NCI-H1694 treated with DMSO at 0.1 percent for 48 hours (cell line): ENCODE measurements around the gene PURB.
"Not testable (repeated sequence)": the region's sequence is repeated elsewhere in the genome, so short reads cannot be mapped to it uniquely, and the experiment has no call there.

ENCODE experiments used
- DNase-seq: peaks from one replicate; lab custom pipeline; 2025; lab: John Stamatoyannopoulos, UW

Gene PURB

DNA sequence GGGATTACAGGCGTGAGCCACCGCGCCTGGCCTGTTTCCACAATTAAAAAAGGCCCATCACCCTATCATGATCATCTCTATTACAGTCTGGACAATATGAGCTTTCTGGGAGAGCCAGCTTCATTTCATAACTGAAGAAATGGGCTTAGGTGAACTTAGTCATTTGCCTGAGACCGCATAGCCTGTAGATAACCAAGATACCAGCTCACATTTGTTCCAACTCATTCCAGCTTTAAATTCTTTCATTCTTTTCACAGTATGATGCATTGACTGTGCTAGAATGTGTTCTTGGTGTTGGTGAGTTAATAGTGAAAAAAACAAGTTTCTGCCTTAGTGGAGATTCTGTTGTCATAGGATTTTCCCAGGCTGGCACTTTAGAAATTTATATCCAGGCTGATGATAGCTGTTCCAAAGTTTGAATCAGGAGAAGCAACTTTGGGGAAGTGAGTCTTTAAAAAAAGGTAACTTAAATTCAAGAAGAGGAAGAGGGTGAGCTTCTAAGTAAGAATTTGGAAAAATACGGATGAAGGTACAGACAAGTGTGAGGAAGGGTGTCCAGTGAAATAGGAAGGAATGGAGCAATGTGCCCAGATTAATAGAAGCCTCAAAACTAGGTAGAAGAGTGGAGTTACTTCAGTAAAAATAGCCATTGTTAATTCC, 35.3 kb downstream of the PURB start:
- DNase-seq, result no peak

DNA sequence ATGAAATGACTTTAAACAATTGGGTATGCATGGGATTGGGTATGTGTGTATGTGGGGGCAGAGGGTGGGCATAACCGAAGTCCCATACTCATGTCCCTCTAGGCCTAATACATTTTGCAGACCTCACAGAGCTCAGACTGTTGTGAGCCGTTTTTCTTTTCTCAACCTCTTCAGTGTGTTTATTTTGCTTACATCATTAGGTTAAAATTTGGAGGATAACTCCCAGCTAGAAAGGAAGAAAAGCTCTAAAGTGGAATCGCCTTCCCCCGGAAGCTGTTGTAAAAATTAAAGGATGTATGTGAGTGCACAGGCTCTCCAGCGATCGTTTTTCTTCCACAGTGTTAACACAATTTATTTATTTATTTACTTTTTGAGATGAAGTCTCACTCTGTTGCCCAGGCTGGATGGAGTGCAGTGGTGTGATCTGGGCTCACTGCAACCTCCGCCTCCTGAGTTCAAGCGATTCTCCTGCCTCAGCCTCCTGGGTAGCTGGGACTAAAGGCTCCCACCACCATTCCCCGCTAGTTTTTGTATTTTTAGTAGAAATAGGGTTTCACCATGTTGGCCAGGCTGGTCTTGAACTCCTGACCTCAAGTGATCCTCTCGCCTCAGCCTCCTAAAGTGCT, 36.0 kb downstream of the PURB start:
- DNase-seq, result no peak

DNA sequence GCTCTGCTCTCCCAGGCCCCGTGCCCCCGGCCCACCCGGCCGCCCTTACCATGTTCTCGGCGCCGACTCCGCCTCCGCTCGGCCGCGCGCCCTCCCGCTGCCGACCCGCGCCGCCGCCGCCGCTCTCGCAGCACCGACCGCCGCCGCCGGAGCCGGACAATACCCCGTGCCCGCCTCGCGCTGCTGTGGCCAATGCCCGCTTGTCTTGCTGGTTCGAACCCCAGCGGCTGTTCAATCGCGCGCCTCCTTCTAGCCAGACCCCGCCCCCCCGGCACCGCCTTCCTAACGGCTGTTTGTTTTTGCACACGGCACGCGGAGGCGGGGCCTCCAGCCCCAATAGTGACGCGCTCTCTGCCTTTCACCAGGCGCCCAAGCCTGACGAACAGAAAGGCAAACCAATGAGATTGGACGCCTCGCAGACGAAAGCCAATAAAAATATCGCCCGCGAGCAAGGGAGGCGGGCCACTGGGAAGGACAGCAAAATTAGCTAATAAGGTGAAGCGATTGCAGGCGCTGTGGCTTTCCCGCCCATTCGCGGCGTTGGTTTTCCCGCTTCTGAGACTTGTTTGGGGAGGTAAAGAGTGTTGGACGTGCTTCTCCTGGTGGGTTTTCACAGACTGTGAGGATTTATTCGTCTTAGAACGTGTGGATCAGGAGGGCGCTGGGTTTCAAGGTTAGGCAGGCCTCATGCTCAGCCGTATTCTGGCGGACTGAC, 37.3 kb downstream of the PURB start, which contains the start of gene H2AZ2:
H2AZ2 (minus strand) TSS at position 168 of the 715 bp plus-strand sequence; CDS start at position 52, 116 bp downstream.
- DNase-seq, result peak; percentile 99

DNA sequence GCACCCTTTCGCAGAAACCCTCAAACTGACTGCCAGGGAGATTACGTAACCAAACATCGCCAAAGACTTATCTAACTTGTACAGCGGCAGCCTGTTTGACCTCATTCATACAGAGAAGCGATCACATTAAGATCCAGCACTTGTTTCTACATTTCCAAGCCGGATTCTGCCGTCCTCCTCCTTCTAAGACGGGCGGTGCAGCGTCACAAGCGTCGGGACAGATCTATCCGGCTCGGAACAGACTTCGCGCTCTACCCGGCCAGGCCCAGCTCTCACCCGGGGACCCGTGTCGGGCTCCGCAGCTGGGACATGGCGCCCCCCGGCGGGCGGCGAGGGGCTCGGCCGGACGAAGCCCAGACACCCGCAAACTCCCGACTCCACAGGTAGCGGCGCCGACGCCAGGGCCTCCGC, 37.8 kb downstream of the PURB start:
- peak; percentile 88 for DNase-seq

DNA sequence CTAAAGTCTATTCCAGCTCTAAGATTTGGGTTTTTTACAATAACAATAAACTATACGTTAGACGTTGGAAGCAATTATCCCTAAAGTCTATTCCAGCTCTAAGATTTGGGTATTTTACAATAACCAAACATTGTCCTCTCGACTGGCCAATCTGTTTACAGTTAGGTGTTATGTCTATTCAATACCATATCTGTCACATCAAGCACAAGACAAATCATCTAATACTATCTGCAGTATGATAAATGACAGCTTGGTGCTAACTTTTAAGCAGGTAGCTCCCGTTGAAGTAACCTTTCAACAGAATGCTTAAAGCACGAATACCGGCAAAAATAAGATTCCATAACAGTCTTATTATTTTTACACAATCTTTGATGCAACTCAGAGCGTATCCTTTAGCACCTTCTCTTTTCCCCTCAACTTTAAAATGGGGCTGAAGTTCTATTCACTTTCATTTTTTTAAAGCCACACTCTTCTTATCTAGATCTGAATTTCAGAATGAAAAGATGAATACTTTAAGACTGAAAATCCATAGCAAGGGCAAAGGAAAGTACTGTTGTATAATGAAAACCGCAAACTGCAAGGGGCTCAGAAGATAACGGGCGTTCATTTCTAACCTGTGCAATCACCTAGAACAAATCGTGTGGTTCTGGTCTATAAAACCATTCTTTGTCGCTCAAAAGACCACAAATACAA, 38.4 kb downstream of the PURB start:
- no peak for DNase-seq

DNA sequence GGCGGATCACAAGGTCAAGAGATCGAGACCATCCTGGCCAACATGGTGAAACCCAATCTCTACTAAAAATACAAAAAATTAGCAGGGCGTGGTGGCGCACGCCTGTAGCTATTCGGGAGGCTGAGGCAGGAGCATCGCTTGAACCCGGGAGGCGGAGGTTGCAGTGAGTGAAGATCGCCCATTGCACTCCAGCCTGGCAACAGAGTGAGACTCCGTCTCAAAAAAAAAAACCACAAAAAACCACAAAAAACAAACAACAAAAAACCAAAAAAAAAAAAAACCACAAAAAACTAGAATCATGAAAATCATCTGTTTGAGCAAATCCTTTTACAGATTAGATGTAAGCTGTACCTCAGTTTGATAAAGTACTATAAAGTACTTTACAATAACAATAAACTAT, 38.9 kb downstream of the PURB start:
- not testable (repeated sequence) for DNase-seq

DNA sequence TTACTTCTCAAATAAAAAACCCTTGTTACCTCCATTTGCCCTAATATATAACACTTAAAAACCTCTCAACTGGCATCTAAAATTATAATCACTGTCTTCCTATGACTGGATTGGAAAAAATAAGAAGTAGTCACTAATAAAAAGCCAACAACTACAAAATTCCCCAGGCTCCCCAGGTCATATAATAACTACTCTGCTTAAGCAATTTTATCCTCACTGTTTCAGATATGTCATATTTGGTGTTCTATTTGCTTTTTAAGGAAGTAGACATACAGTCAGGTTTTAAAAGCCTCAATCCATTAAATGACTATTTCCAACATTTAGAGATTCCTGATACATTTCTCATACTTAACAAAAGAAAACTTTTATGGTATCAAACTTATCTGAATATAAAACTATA, 39.9 kb downstream of the PURB start:
- DNase-seq, result no peak

DNA sequence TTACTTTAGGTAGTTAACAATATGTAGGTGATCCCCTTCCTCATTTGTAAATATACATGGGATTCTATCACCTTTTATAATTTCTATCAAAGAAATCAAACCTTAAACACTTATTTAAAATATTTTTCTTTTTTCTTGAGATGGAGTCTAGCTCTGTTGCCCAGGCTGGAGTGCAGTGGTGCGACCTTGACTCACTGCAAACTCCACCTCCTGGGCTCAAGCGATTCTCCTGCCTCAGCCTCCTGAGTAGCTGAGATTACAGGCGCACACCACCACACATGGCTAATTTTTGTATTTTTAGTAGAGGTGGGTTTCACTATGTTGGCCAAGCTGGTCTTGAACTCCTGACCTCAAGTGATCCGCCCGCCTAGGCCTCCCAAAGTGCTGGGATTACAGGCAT, 41.9 kb downstream of the PURB start:
- DNase-seq, result not testable (repeated sequence)

DNA sequence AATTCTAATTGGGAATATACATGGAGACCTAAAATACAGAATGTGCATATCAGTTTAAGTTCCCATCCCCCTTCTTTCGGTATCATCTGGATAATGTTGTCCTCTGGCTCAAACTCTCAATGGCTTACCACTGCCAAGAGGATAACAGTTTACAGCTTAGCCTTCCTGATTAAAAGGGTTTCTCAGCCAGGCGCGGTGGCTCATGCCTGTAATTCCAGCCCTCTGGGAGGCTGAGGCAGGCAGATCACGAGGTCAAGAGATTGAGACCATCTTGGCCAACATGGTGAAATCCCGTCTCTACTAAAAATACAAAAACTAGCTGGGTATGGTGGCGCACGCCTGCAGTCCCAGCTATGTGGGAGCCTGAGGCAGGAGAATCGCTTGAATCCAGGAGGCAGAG, 42.7 kb downstream of the PURB start:
- DNase-seq, result not testable (repeated sequence)

DNA sequence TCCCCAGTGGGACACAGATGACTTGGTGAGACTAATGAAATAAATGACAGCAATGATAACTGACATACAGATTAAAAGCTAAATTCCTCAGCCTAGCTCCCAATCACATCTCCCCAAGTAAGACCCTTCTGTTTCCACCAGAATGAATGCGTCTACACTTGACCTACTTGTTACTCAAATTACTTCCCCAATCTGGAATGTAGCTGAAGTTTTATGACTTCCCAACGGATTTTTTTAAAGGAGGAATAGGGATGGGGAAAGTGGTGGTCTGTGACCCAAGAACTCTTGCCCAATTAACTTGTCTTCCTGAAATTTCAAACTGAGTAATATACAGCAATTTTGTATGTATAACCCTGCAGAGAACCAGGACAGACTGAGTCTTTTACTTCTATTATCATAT, 46.6 kb downstream of the PURB start:
- DNase-seq, result no peak

DNA sequence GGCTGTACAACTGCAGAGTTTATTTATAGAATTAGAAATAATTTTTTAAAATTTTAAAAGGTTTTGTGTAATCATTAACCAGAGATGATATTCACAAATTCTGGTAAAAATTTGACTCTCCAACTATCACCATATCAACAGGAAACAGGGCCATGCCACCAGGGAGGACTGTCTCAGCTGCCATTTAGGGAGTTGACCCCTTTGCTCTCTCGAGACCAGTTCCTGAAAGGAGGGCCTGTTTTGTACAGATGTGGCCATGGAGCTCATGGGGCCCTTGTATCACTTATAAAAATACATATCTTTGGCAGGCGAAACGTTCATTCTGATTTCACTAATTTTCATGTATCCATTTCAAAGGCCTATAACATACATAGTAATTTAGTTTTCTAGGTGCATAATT, 57.8 kb downstream of the PURB start:
- no peak for DNase-seq
